ENCODE data around the gene RRP12. TPM values are rescaled to one million over a fixed set of nuclear protein-coding genes. Genes with fewer than 3 reads are reported as not detected.
A peak's percentile ranks its signal among the peaks of the same experiment; 100 is the strongest.

The RRP12 gene
- total and polyA plus RNA-seq, 9 of the 15 experiments (the other 6 are each of a cell fraction or from before 2014, with no cell fraction given), result 4.6 to 68.2 (median 21.8) TPM

DNA sequence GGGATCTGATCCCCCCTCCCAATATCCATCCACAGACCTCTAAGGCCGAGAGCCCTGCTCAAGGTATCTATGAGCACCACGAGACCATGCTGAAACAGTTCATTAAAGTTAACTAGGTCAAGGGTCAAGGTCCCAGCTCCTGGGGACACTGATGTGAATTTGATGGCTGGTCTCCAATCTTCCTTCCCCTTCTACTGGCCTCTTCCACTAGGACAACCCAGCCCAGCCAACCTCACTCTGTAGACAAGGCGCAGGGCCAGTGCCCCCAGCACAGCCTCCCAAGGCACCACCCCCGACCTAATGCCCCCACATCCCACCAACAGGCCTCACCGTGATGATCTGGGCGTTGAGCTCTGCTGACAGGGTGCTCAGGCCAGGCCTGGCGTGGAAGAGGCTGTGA lies 15.6 kb downstream of the RRP12 start:
- Histone ChIP-seq H2AFZ (ENCODE audit: low read depth, low read length) (no peak overlapping the region), H3K79me2 (ENCODE audit: control insufficient read depth, insufficient read depth, low read length) (no peaks in the 10 kb centered on the region), H3K9ac (ENCODE audit: insufficient read depth in 1 of 2, low read depth in 2 of 2, low read length in 2 of 2) (0 out of 4 replicates have a peak overlapping the region, but pooled peaks of 1 of the 2 experiments have one; percentile 45), H3K4me2 (ENCODE audit: insufficient read depth, low read length) (no peak overlapping the region), H3K4me1 (replicated peaks in 1 of 2; ENCODE audit: control insufficient read depth in 2 of 2, insufficient read depth in 2 of 2, low read length in 2 of 2) (peaks cover 0 to 11% of the 10 kb centered on the region in 2 experiments; a peak in 3 of 5 replicates), H3K27ac (ENCODE audit: extremely low read depth, low read depth, low read length) (no peak overlapping the region), H4K20me1 (replicated peaks; ENCODE audit: control insufficient read depth, insufficient read depth, low read length) (no peaks in the 10 kb centered on the region), H3K9me3 (replicated peaks; ENCODE audit: control insufficient read depth, insufficient read depth, low read depth, low read length) (no peaks in the 10 kb centered on the region), H3K9me1 (ENCODE audit: control insufficient read depth, insufficient read depth, low read length) (no peaks in the 10 kb centered on the region), H3K27me3 (ENCODE audit: control insufficient read depth in 2 of 2, insufficient read depth in 2 of 2, low read length in 2 of 2) (no peaks in the 10 kb centered on the region), H3K36me3 (ENCODE audit: control insufficient read depth, insufficient read depth, low read length) (peaks cover 82% of the 10 kb centered on the region; the same call in 2 of the 3 replicates), H3K4me3 (no peak overlapping the region)
- no peak for TF ChIP-seq PHF8 (IDR thresholded peaks at IDR 0.05; ENCODE audit: borderline replicate concordance, low read length)
- no peak for TF ChIP-seq NEUROD1 (IDR thresholded peaks at IDR 0.05; ENCODE audit: borderline replicate concordance, low read depth, low read length, partially characterized antibody)
- no peak for TF ChIP-seq POU5F1 (IDR thresholded peaks at IDR 0.05; ENCODE audit: borderline replicate concordance, low read depth, low read length, partially characterized antibody)
- intact Hi-C loops (cut with micrococcal nuclease), result no loop called here
- no peak for FAIRE-seq
- DNase-seq (ENCODE audit: extremely low read depth in 1 of 4, low spot score in 3 of 4), result no peak
- ChIA-PET CTCF (ENCODE audit: low intra/inter-chr PET ratio) (no interaction called here), POLR2A (no interaction called here)
- 85% methylated on average over 5 of the region's 7 CpGs for WGBS (ENCODE audit: insufficient coverage, low coverage, missing lambda C conversion rate)
- no TSS peak for BruUV-seq (replicated peaks)
- no peak for ATAC-seq
- in situ Hi-C loops (cut with MboI), result no loop called here

GRCh38 chr10:97384641-97385040 lies 16.5 kb downstream of the RRP12 start:
- Histone ChIP-seq H3K4me3 (no peak overlapping the region), H2AFZ (ENCODE audit: low read depth, low read length) (no peak overlapping the region), H3K79me2 (ENCODE audit: control insufficient read depth, insufficient read depth, low read length) (no peaks in the 10 kb centered on the region), H4K20me1 (replicated peaks; ENCODE audit: control insufficient read depth, insufficient read depth, low read length) (no peaks in the 10 kb centered on the region), H3K4me2 (ENCODE audit: insufficient read depth, low read length) (no peak overlapping the region), H3K27ac (ENCODE audit: extremely low read depth, low read depth, low read length) (no peak overlapping the region), H3K4me1 (replicated peaks in 1 of 2; ENCODE audit: control insufficient read depth in 2 of 2, insufficient read depth in 2 of 2, low read length in 2 of 2) (peaks cover 0 to 11% of the 10 kb centered on the region in 2 experiments; a peak in 3 of 5 replicates), H3K9me3 (replicated peaks; ENCODE audit: control insufficient read depth, insufficient read depth, low read depth, low read length) (no peaks in the 10 kb centered on the region), H3K9me1 (ENCODE audit: control insufficient read depth, insufficient read depth, low read length) (no peaks in the 10 kb centered on the region), H3K27me3 (ENCODE audit: control insufficient read depth in 2 of 2, insufficient read depth in 2 of 2, low read length in 2 of 2) (no peaks in the 10 kb centered on the region), H3K36me3 (ENCODE audit: control insufficient read depth, insufficient read depth, low read length) (peaks cover 83% of the 10 kb centered on the region; the same call in 2 of the 3 replicates), H3K9ac (ENCODE audit: insufficient read depth in 1 of 2, low read depth in 2 of 2, low read length in 2 of 2) (no peak overlapping the region)
- BruUV-seq (replicated peaks), result no TSS peak
- DNase-seq (ENCODE audit: extremely low read depth in 1 of 4, low spot score in 3 of 4) (no peak), ATAC-seq (no peak), FAIRE-seq (no peak)
- CTCF ChIA-PET (ENCODE audit: low intra/inter-chr PET ratio), result no interaction called here
- POLR2A ChIA-PET, result no interaction called here
- in situ Hi-C loops (cut with MboI), result no loop called here
- intact Hi-C loops (cut with micrococcal nuclease), result no loop called here
- 100% methylated on average over 4 of the region's 6 CpGs for WGBS (ENCODE audit: insufficient coverage, low coverage, missing lambda C conversion rate)
- no peak for TF ChIP-seq FOXA1 (IDR thresholded peaks at IDR 0.05; ENCODE audit: borderline replicate concordance)
- TF ChIP-seq, protein P1, sequence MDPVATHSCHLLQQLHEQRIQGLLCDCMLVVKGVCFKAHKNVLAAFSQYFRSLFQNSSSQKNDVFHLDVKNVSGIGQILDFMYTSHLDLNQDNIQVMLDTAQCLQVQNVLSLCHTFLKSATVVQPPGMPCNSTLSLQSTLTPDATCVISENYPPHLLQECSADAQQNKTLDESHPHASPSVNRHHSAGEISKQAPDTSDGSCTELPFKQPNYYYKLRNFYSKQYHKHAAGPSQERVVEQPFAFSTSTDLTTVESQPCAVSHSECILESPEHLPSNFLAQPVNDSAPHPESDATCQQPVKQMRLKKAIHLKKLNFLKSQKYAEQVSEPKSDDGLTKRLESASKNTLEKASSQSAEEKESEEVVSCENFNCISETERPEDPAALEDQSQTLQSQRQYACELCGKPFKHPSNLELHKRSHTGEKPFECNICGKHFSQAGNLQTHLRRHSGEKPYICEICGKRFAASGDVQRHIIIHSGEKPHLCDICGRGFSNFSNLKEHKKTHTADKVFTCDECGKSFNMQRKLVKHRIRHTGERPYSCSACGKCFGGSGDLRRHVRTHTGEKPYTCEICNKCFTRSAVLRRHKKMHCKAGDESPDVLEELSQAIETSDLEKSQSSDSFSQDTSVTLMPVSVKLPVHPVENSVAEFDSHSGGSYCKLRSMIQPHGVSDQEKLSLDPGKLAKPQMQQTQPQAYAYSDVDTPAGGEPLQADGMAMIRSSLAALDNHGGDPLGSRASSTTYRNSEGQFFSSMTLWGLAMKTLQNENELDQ (CRISPR knock-in tag; IDR thresholded peaks at IDR 0.05; ENCODE audit: borderline replicate concordance), result no peak
- TF ChIP-seq, protein P2, sequence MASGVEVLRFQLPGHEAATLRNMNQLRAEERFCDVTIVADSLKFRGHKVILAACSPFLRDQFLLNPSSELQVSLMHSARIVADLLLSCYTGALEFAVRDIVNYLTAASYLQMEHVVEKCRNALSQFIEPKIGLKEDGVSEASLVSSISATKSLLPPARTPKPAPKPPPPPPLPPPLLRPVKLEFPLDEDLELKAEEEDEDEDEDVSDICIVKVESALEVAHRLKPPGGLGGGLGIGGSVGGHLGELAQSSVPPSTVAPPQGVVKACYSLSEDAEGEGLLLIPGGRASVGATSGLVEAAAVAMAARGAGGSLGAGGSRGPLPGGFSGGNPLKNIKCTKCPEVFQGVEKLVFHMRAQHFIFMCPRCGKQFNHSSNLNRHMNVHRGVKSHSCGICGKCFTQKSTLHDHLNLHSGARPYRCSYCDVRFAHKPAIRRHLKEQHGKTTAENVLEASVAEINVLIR (CRISPR knock-in tag; IDR thresholded peaks at IDR 0.05), result no peak
- TF ChIP-seq NEUROD1 (IDR thresholded peaks at IDR 0.05; ENCODE audit: borderline replicate concordance, low read depth, low read length, partially characterized antibody), result no peak
- TF ChIP-seq TCF3 (CRISPR knock-in tag; IDR thresholded peaks at IDR 0.05), result no peak
- TF ChIP-seq RBBP5 (IDR thresholded peaks at IDR 0.05; ENCODE audit: borderline replicate concordance, insufficient read depth, low read length, poor library complexity, severe bottlenecking), result no peak
- TF ChIP-seq MBD1 (CRISPR knock-in tag; IDR thresholded peaks at IDR 0.05), result no peak
- no peak for TF ChIP-seq SETDB1 (IDR thresholded peaks at IDR 0.05; ENCODE audit: low read length)

Data from K562 (cell line).